AG04449 (cell line): ENCODE results near the gene ANKRD66.
"Not testable (repeated sequence)": the region's sequence is repeated elsewhere in the genome, so short reads cannot be mapped to it uniquely, and the experiment has no call there.

Experiments used
- CTCF ChIA-PET: fragments of 350-600 bp; formaldehyde crosslinking; extraction: SDS; loops from one replicate; lab custom pipeline; 2021; ENCODE audit warnings: antibody characterized with exemption; lab: Yijun Ruan, JAX
- POLR2A ChIA-PET: fragments of 400-600, 350-600 bp; formaldehyde crosslinking; extraction: SDS; loops from one replicate; lab custom pipeline; 2020; ENCODE audit warnings: antibody characterized with exemption, inconsistent platforms; lab: Yijun Ruan, JAX
- DNase-seq: peaks from one replicate; pipeline ENCODE4 v3.0.0-alpha.2; 2010; ENCODE audit warnings: low read depth, low spot score
- H3K4me3 ChIP-seq: 2 replicates; pipeline ENCODE4 v1.5.1; 2011; ENCODE audit warnings: low read depth, mild to moderate bottlenecking, control low read depth, low read length
- CTCF ChIP-seq: IDR thresholded peaks from one replicate; pipeline ENCODE4 v1.5.1; 2011; ENCODE audit warnings: mild to moderate bottlenecking, moderate library complexity, low read length, control low read depth, inconsistent platforms; ENCODE audit not compliant: insufficient read depth; ENCODE audit errors: missing control alignments

ANKRD66 gene

GRCh38 chr6:46736906-46737305 lies 9.8 kb upstream of the ANKRD66 start:
- CTCF ChIA-PET: no interaction called here

DNA sequence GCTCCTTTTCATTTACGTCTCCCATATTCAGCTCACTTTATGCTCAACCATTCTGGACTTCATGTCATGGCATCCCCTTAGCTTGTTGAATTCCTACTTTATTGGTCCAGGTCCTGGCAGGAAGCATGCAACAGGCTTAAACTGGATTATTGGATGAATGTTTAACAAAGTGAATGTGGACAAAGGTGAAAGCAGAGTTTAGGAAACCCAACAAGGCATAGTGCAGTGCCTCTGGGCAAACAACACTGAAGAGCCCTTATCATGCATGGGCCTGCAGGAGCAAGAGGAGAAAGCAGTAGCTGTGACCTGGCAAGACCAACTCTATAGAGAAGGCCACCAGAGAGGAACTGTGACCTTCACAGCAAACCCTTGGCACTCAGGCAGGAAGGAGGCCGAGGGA lies 5.3 kb upstream of the ANKRD66 start:
- no peak for DNase-seq
- ChIA-PET CTCF (no interaction called here), POLR2A (no interaction called here)
- no peak overlapping the region for H3K4me3 ChIP-seq
- no peak for TF ChIP-seq CTCF

More at GRCh38 chr6:46736906-46737305, 9.8 kb upstream of the ANKRD66 start:
- POLR2A ChIA-PET: no interaction called here
- TF ChIP-seq CTCF: no peak
- no peak for DNase-seq
- H3K4me3 ChIP-seq: no peak overlapping the region

GRCh38 chr6:46741910-46742309 lies 4.8 kb upstream of the ANKRD66 start:
- DNase-seq: no peak
- ChIA-PET POLR2A (no interaction called here), CTCF (no interaction called here)
- H3K4me3 ChIP-seq: no peak overlapping the region
- no peak for TF ChIP-seq CTCF

DNA sequence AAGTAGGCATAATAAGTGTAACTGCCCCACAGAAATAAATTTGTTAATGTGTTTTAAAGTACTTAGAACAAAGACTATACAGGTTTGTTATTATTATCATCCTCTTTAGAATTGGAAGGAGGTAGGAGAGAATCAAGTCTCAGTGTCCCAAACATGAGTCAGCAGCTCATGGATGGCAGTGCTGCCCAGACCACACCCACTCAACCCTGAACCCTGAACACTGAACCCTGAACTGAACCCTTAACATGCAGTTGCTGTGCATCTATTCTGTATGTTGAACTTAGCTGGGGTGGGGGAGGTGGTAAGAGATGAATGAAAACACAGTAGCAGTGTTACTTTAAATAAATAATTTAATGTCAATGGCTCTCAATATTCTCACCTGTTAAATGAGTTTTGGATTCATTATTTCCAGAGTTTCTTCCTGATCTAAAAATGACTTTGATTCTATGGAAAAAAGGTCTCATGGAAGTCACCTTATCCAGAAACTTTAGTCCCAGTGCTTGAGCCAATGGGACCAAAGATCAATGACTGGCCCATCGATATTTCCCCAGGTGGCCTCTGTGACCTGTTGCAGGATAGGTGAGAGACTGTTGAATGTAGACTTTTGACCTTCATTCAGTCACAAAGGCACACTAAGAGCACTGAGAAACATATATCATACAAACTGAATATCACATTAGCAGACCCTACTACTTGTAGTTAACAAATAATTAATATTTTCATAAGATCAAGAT lies 3.1 kb upstream of the ANKRD66 start:
- no peak for TF ChIP-seq CTCF
- ChIA-PET POLR2A (no interaction called here), CTCF (no interaction called here)
- no peak overlapping the region for H3K4me3 ChIP-seq
- DNase-seq: no peak

DNA sequence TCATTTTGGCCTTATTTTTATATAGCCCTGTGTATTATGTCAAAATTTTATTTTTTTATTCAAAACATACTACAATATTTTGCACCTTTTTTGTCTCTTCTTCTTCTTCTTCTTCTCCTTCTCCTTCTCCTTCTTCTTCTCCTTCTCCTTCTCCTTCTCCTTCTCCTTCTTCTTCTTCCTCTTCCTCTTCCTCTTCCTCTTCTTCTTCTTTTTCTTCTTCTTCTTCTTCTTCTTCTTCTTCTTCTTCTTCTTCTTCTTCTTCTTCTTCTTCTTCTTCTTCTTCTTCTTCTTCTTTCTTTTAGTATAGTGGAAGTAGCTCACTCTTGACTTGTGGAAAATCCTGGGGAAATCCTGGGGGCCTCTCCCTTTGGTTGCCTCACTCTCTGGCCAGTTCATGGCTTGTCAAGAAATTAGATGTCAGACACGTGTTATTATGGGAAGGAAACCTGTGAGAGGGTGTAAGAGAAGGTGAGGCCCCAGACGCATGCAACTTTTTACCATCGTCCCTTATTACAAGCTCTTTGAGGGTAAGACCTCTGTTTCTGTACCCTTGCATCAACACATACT lies 2.5 kb upstream of the ANKRD66 start:
- DNase-seq, CTCF ChIA-PET, POLR2A ChIA-PET, H3K4me3 ChIP-seq: not testable (repeated sequence)

GRCh38 chr6:46745973-46746372 lies 760 bp upstream of the ANKRD66 start:
- DNase-seq: no peak
- ChIA-PET CTCF (no interaction called here), POLR2A (no interaction called here)
- no peak for TF ChIP-seq CTCF
- no peak overlapping the region for H3K4me3 ChIP-seq
